Activated T-cell treated with anti-CD3 and anti-CD28 coated beads, Interleukin-2, amount 50 U/mL, for 1 hour (primary cell): ENCODE data around the gene MST1.
A peak's percentile ranks its signal among the peaks of the same experiment; 100 is the strongest.

Source experiments
- DNase-seq: peaks from one replicate; pipeline ENCODE4 v3.0.0-alpha.2; 2020

Gene MST1

GRCh38 chr3:49717959-49718857 is 28.9 kb upstream of the MST1 start:
- peak; percentile 12 for DNase-seq

DNA sequence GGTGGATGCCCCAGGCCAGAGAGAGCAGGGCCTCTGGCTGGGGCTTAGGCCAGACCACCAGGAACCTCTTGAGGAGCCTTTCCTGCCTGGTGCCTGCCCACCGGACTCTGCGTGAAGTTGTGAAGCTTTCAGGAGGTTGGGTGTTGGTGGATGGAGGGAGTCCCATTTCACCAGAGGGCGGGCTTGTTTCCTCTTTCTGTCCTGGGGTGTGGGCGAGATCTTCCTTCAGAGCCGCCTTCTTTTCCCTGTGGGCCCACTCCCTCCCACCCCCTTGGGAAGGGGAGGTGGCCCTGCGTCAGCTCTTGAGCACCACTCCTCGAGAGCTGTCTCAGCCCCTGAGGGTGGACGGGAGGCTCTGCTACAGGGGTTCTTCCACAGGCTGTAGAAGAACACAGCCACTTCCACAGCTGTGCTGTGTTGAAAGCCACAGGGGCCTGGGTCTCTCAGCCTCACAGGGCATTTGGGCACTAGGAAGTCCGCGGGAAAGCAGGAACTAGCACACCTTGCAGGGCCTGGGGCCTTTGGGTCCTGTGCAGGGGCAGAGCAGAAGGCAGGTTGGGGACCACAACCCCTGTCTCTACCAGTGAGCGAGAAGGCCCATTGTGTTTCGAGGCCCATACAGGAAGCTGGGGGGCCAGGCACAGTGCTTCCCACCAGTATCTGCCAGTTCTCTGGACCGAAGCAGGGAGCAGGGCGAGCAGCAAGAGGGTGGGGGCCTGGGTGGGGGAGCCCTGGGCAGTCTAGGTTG is 28.1 kb upstream of the MST1 start:
- peak; percentile 13 for DNase-seq

- peak; percentile 8 for DNase-seq
These were observed 27.5 kb upstream of the MST1 start for GRCh38 chr3:49716691-49717210.

- DNase-seq, result peak; percentile 12
These were observed 26.9 kb upstream of the MST1 start for GRCh38 chr3:49716169-49716568.

DNA sequence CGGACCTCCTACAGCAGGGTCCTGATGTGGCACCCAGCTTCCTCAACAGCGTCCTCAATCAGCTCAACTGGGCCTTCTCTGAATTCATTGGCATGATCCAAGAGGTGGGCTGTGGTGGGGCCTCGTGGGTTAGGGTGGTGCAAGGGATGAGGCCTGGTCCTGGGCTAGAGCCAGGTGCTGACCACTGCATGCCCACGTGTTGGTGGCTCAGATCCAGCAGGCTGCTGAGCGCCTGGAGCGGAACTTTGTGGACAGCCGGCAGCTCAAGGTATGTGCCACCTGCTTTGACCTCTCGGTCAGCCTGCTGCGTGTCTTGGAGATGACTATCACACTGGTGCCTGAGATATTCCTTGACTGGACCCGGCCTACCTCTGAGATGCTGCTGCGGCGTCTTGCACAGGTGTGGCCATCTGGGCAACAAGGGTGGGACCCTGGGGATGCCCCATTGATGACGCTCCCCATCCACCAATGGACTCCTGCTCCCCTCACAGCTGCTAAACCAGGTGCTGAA is 26.4 kb upstream of the MST1 start:
- DNase-seq, result no peak

GRCh38 chr3:49714728-49715550 is 25.7 kb upstream of the MST1 start:
- DNase-seq, result no peak

DNA sequence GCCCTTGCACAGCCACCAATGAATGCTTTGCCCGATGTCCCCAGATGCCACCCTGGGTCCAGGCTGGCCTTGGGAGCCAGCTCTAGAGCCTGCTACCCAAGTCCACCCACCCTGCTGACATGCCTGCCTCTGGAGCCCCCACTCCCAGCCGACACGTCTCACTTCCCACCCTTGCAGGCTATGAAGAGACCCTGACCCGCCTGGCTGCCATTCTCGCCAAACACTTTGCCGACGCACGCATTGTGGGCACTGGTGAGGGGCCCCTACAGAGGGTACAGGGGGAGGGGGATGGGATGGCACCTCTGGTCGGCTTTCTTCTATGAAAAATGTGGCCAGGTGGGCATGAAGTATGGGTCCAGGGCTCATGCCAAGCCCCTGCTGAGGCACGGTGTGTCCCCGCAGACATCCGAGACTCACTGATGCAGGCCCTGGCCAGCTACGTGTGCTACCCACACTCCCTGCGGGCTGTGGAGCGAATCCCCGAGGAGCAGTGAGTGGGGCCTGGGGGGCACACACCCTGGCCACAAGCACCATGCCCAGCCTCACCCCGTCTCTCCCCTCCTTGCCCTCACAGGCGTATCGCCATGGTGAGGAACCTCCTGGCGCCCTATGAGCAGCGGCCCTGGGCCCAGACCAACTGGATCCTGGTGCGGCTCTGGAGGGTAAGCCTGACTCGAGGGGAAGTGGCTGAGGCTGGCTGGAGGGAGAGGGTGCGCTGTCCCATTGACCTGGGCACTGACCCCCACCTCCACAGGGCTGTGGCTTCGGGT is 24.2 kb upstream of the MST1 start:
- DNase-seq, result no peak

- DNase-seq, result no peak
These were observed 23.5 kb upstream of the MST1 start for GRCh38 chr3:49712631-49713317.

- DNase-seq, result no peak
These were observed 22.9 kb upstream of the MST1 start for GRCh38 chr3:49712166-49712565.

DNA sequence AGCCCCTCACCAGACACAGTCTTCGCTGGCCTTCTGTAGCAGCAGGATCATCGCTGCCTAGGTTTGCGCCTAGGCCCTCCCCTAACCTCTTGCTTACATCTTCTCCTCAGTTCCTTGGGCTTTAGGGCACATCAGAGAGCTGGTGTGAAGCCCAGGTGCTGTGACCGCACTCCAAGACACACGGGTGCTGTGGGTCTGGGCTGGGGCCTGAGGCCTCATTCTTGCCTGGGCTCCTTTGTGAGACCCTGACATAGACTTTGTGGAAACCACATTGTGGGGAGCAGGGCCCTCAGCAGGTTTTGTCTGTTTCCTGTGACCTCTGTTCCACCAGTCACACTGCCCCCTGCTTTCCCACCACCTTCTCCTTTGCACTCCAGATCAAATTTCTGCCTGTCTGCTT is 22.2 kb upstream of the MST1 start:
- DNase-seq, result no peak

DNA sequence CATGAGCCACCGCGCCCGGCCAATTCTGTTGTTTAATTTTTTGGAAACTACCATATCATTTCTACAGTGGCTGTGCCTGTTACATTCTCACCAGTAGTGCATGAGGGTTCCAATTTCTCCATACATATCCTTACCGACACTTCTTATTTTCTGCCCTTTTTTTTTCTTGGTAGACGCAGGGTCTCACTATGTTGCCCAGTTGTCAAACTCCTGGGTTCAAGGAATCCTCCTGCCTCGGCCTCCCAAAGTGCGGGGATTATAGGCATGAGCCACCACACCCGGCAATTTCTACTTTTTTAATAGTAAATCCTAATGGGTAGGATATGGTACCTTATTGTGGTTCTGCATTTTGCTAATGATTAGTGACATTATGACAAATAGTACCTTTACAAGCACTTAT is 20.6 kb upstream of the MST1 start:
- DNase-seq, result no peak

GRCh38 chr3:49707113-49707480 is 17.8 kb upstream of the MST1 start:
- no peak for DNase-seq

DNA sequence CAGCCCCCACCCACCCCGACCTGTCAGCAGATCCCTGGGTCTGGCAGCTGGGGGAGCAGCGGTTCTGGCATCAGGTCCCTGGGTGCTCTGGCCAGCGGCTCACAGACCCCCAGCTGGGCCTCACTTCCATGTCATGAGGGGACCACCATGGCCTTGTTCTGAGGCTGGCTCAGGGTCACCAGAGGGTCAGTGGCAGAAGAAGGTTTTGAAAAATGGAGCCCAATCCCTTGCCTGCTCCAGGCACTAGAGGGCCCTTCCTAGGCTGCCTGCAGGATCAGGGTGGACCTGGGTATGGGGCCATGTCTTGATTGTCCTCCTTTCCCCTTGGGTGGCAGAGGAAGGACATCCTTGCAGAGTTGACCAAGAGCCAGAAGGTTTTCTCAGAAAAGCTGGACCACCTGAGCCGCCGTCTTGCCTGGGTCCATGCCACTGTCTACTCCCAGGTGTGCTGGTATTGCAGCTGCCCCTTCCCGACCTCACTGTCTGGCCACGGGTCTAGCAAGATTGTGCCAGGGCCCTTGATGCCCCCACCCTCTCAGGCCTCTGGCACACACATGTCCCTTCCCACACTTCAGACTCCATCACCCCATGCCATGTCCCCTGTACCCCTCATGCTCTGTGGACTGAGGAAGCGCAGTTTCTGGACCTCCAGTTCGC is 17.3 kb upstream of the MST1 start:
- DNase-seq, result no peak

DNA sequence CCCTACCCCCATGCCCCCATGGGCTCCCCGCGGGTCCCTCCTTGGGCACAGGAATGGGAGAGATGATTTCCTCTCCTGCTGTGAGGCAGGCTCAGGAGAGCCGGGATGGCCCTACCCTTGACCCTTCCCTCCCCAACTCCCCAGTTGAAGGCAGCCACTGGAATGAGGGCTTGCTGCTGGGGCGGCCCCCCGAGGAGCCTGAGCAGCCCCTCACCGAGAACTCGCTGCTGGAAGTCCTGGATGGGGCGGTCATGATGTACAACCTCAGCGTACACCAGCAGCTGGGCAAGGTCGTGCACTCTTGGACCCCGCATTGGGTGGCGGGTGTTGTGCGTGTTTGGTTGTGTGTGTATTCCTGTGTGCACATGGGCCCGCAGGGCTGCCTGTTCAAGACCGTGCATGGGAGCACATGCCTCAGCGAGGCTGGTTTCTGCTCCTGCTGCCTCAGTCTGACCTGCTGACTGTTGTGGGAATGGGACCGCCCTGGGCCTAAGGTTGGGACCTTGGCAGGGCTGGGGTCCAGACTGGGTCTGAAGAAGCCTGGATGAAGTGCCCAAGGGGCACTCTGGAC is 16.2 kb upstream of the MST1 start:
- DNase-seq, result no peak

DNA sequence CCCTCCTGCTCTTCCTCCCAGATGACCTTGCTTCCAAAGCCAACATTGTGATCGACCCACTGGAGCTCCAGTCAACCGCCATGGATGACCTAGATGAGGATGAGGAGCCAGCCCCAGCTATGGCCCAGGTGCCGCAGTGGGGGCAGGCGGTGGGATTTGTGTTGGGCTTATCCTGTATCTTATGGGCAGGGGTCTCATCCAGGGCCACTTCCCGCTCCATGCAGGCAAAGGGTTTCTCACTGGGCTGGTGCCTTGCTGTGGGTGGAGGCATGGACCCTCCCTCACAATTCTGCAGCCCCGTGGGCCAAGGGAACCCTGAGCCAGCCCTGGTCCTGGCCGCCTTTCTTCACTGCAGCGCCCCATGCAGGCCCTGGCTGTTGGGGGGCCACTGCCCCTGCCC is 15.4 kb upstream of the MST1 start:
- no peak for DNase-seq

- DNase-seq, result no peak
These were observed 14.7 kb upstream of the MST1 start for GRCh38 chr3:49703956-49704355.

DNA sequence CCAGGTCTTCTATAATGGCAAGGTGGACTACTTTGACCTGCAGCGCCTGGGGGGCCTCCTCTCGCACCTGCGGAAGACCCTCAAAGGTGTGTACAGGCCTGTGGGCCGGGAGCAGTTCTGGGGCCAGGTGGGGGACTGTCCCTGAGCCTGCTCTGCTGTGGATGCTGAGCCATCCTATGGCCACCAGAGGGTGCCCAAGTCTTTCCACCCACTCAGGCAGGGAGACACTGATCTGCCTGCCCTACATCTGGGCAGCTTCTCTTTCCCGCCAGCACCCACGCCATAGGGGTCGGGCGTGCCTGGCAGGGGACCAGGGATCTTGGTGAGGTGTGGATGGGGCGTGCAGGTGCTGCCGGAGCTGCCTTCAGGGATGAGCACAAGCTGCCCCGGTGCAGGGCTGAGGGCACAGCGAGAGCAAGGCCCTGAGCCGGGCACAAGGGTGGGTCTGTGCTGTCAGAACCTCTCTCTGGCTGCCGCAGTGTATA is 14.2 kb upstream of the MST1 start:
- DNase-seq, result peak; percentile 69

- DNase-seq, result no peak
These were observed 13.4 kb upstream of the MST1 start for GRCh38 chr3:49702672-49703071.

DNA sequence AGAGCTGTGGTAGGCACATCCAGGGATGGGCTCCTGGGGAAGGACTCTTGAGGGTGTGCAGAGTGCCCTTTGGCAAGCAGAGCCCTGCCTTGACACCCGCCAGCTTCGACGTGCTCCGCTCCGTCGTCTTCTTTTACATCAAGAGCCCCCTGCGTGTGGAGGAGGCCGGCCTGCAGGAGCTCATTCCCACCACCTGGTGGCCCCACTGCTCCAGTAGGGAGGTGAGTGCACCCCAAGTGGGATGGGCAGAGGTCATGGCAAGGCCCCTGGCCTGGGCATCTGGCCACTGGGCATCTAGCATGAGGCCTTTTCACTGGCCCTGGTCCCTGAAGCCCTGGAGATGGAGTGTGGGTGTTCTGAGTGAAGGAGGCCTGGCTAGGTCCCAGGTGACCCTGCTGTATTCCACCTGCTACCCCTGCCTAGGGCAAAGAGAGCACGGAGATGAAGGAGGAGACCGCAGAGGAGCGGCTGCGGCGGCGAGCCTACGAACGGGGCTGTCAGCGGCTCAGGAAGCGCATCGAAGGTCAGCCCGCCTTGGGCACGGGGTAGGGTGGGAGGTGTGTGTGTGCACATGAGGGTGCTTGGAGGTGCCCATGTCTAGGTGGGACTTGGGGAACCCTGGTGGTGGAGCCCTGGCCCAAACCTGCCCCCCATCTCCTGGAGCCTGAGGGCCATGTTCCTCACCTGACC is 12.3 kb upstream of the MST1 start:
- no peak for DNase-seq
